PC-3 (cell line): Measurements from ENCODE around the gene PEX11A. TPM values are rescaled to one million over a fixed set of nuclear protein-coding genes. Genes with fewer than 3 reads are reported as not detected.
A peak's percentile ranks its signal among the peaks of the same experiment; 100 is the strongest.

Experiments
- ATAC-seq: fragments of 200-7000 bp; cut with Tn5 transposase; 2 replicates; pipeline ENCODE4 v1.9.1; 2020; ENCODE audit warnings: mild to moderate bottlenecking, moderate library complexity
- BruUV-seq: library from RNA; stranded (reverse); fragments of 400-500 nt; replicated peaks from 2 replicates; lab custom pipeline; 2021; lab: Mats Ljungman, UMichigan
- CTCF ChIA-PET: fragments of 300-600 bp; sonication (Branson Sonifier 250); formaldehyde crosslinking; loops from one replicate; lab custom pipeline; 2022; ENCODE audit warnings: antibody characterized with exemption; lab: Charles Lee
- POLR2A ChIA-PET: fragments of 300-600 bp; sonication (Branson Sonifier 250); formaldehyde crosslinking; loops from one replicate; lab custom pipeline; 2022; ENCODE audit warnings: antibody characterized with exemption; ENCODE audit not compliant: unreplicated experiment; lab: Charles Lee
- DNase-seq: peaks from one replicate; pipeline ENCODE4 v3.0.0-alpha.2; 2015
- H2AFZ ChIP-seq: fragments of 300-600 bp; sonication (generic); 2 replicates; pipeline ENCODE4 v1.6.0; 2016; ENCODE audit warnings: antibody characterized with exemption, low read length
- H3F3A ChIP-seq: fragments of 300-600 bp; sonication (generic); one replicate; pipeline ENCODE4 v1.6.0; 2017; ENCODE audit warnings: antibody characterized with exemption, low read length, control low read depth, mild to moderate bottlenecking; ENCODE audit not compliant: unreplicated experiment
- H3K27ac ChIP-seq: fragments of 300-600 bp; sonication (generic); 2 replicates; pipeline ENCODE4 v1.5.1; 2016; ENCODE audit warnings: mild to moderate bottlenecking, low read length
- H3K27me3 ChIP-seq: fragments of 300-600 bp; sonication (generic); 2 replicates; pipeline ENCODE4 v1.6.1; 2016; ENCODE audit warnings: low read length, mixed read lengths
- H3K36me3 ChIP-seq: fragments of 300-600 bp; sonication (generic); 2 replicates; pipeline ENCODE4 v1.6.1; 2016; ENCODE audit warnings: low read depth, mixed run types, low read length, mixed read lengths
- H3K4me1 ChIP-seq: fragments of 300-600 bp; sonication (generic); 2 replicates; pipeline ENCODE4 v1.5.1; 2016; ENCODE audit warnings: low read length; ENCODE audit not compliant: insufficient read depth
- H3K4me2 ChIP-seq: fragments of 300-600 bp; sonication (generic); 2 replicates; pipeline ENCODE4 v1.6.0; 2016; ENCODE audit warnings: low read length
- H3K4me3 ChIP-seq: fragments of 300-600 bp; sonication (generic); 2 replicates; pipeline ENCODE4 v1.5.1; 2016; ENCODE audit warnings: mild to moderate bottlenecking, low read length, mixed read lengths
- H3K79me2 ChIP-seq: fragments of 300-600 bp; sonication (generic); 2 replicates; pipeline ENCODE4 v1.6.1; 2017; ENCODE audit warnings: low read length, mixed read lengths
- H3K9ac ChIP-seq: fragments of 300-600 bp; sonication (generic); 2 replicates; pipeline ENCODE4 v1.6.0; 2016; ENCODE audit warnings: mild to moderate bottlenecking, low read length
- H3K9me2 ChIP-seq: fragments of 300-600 bp; sonication (generic); replicated peaks from 2 replicates; pipeline ENCODE4 v1.6.1; 2016; ENCODE audit warnings: mixed run types, low read length, mixed read lengths
- H3K9me3 ChIP-seq: fragments of 300-600 bp; sonication (generic); 2 replicates; pipeline ENCODE4 v1.6.1; 2016; ENCODE audit warnings: low read length, mixed read lengths
- H4K20me1 ChIP-seq: fragments of 300-600 bp; sonication (generic); 2 replicates; pipeline ENCODE4 v1.6.1; 2016; ENCODE audit warnings: low read length, mixed read lengths
- EZH2 ChIP-seq: fragments of 300-600 bp; sonication (generic); IDR thresholded peaks from one replicate; pipeline ENCODE4 v1.6.1; 2017; ENCODE audit warnings: antibody characterized with exemption, mild to moderate bottlenecking, low read length; ENCODE audit not compliant: unreplicated experiment
- EZH2phosphoT487 ChIP-seq: fragments of 300-600 bp; sonication (generic); IDR thresholded peaks from 2 replicates; pipeline ENCODE4 v1.6.1; 2018; ENCODE audit warnings: mild to moderate bottlenecking, antibody characterized with exemption, low read length, borderline replicate concordance
- intact Hi-C: fragments of 100-400 bp; cut with micrococcal nuclease; formaldehyde crosslinking; loops from 2 replicates; pipeline ENCODE4 v1.9.0; 2023
- total RNA-seq: library from RNA; depleted of rRNA; stranded (reverse); fragments of >200 nt; gene quantifications from 2 replicates; pipeline ENCODE4 v1.2.3, GENCODE V29; 2014
- TF ChIP-seq, protein P1 (sequence below): fragments of 300-600 bp; sonication (generic); conservative IDR thresholded peaks from 2 replicates; pipeline ENCODE4 v1.5.1; 2017; ENCODE audit warnings: antibody characterized with exemption, low read depth, mild to moderate bottlenecking, low read length

The PEX11A gene
- total RNA-seq, 1 experiment from 2014 or later, result 9.7 TPM

DNA sequence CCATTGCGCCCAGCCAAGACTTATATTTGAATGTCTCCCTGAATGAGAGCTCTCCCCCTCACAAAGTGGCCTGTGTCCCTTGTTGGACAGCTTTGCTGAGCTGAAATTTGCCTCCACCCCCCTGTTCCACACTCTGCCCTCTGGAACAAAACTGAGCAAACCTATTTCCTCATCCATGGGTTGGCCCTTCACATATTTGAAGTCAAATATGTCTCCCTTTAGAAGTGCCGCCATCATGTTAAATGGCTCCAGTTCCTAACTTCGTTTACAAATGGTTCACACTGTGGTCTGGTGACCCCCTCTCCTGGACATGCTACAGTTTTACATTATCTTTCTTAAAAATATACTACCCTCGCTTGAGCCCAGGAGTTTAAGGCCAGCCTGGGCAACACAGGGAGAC, 16.0 kb downstream of the PEX11A start:
- Histone ChIP-seq H2AFZ (no peak overlapping the region), H3K4me1 (no peaks in the 10 kb centered on the region), H3K27me3 (no peaks in the 10 kb centered on the region), H3K79me2 (no peaks in the 10 kb centered on the region), H3K27ac (no peak overlapping the region), H3K9me2 (no peaks in the 10 kb centered on the region), H3K36me3 (no peaks in the 10 kb centered on the region), H3K4me2 (no peak overlapping the region), H3K9ac (no peak overlapping the region), H3K9me3 (no peaks in the 10 kb centered on the region), H3F3A (no peaks in the 10 kb centered on the region), H4K20me1 (no peaks in the 10 kb centered on the region), H3K4me3 (no peak overlapping the region)
- ATAC-seq, result no peak
- TF ChIP-seq EZH2phosphoT487 (no peak), EZH2 (no peak)
- TF ChIP-seq, protein P1, sequence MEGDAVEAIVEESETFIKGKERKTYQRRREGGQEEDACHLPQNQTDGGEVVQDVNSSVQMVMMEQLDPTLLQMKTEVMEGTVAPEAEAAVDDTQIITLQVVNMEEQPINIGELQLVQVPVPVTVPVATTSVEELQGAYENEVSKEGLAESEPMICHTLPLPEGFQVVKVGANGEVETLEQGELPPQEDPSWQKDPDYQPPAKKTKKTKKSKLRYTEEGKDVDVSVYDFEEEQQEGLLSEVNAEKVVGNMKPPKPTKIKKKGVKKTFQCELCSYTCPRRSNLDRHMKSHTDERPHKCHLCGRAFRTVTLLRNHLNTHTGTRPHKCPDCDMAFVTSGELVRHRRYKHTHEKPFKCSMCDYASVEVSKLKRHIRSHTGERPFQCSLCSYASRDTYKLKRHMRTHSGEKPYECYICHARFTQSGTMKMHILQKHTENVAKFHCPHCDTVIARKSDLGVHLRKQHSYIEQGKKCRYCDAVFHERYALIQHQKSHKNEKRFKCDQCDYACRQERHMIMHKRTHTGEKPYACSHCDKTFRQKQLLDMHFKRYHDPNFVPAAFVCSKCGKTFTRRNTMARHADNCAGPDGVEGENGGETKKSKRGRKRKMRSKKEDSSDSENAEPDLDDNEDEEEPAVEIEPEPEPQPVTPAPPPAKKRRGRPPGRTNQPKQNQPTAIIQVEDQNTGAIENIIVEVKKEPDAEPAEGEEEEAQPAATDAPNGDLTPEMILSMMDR, result no peak
- BruUV-seq, result no TSS peak
- ChIA-PET CTCF (no interaction called here), POLR2A (no interaction called here)
- DNase-seq, result no peak
- intact Hi-C loops, result no loop called here

DNA sequence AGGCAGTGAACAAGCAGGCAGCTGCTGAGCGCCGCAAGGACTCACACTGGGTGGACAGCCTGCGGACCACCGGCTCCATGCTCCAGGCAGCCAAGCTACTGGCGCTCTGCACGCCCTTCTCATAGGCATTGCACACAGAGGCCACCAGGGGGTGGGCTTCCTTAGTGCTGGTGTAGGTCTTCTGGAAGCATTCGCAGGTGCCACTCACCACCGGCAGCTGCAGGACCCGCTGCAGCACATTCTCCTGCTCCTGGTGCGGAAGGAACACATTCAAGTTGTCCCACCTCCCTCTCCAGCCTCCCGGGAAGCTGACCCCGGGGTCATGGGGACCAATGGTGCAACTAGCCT, 17.4 kb downstream of the PEX11A start:
- H3F3A ChIP-seq, result no peaks in the 10 kb centered on the region
- H3K27ac ChIP-seq, result no peak overlapping the region
- no peaks in the 10 kb centered on the region for H4K20me1 ChIP-seq
- ChIA-PET POLR2A (no interaction called here), CTCF (no interaction called here)
- H3K27me3 ChIP-seq, result no peaks in the 10 kb centered on the region
- TF ChIP-seq, protein P1, result peak; percentile 53
- no peak for TF ChIP-seq EZH2phosphoT487
- no peaks in the 10 kb centered on the region for H3K9me2 ChIP-seq
- H3K4me2 ChIP-seq, result no peak overlapping the region
- BruUV-seq, result no TSS peak
- no peak overlapping the region for H3K9ac ChIP-seq
- no peak overlapping the region for H3K4me3 ChIP-seq
- no peaks in the 10 kb centered on the region for H3K9me3 ChIP-seq
- intact Hi-C loops, result no loop called here
- H3K4me1 ChIP-seq, result no peaks in the 10 kb centered on the region
- DNase-seq (peak; percentile 30), ATAC-seq (no peak)
- H3K36me3 ChIP-seq, result no peaks in the 10 kb centered on the region
- no peak overlapping the region for H2AFZ ChIP-seq
- H3K79me2 ChIP-seq, result no peaks in the 10 kb centered on the region

DNA sequence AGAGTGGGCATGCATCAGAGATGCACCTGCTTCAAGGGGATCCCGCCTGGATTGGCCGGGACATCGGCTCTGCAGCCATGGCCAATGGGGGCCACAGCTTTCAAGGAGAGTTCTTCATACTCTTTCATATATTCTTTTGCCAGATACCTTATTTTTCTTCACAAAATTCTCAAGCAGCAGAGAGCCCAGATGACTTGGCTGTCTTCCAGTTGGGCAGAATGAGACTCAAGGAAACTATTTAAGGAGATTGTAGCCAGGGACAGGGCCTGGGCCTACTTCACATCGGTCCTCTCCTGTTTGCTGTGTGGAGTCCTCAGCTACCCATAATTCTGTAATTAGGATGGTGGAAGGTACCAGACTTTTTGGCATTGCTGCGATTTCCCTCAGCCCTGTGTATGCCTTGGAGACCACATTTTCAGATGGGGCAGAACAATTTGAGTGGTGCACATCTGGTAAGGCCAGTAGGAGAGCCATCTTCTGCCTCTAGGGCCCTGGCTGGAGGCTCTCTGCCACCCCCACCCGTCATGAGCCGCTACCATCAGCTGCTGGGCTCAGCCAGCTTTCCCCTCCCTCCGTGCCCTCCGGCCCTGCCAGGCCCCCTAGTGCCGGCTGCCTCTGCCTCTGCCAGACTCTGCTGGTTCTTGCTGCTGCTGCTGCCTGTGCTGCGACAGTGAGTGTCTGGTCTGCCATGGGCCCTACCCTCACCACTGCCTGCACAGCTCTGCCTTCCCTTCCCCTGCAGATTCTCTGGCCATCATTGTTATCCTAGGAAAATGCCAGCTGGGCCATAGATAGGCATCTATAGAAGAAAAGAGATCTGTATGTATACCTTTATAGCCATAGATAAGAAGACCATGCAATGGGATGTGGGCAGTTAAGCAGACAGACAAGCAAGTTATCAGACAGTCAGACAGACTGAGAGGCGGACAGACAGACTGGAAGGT, 18.1 kb downstream of the PEX11A start:
- Histone ChIP-seq H3K27ac (no peak overlapping the region), H3K9me2 (no peaks in the 10 kb centered on the region), H3K79me2 (no peaks in the 10 kb centered on the region), H3K27me3 (no peaks in the 10 kb centered on the region), H3K9ac (no peak overlapping the region), H3F3A (no peaks in the 10 kb centered on the region), H4K20me1 (no peaks in the 10 kb centered on the region), H3K36me3 (no peaks in the 10 kb centered on the region), H3K4me3 (no peak overlapping the region), H3K9me3 (no peaks in the 10 kb centered on the region), H3K4me2 (no peak overlapping the region), H2AFZ (no peak overlapping the region), H3K4me1 (no peaks in the 10 kb centered on the region)
- DNase-seq, result no peak
- BruUV-seq, result no TSS peak
- no peak for ATAC-seq
- POLR2A ChIA-PET, result interaction anchor here (0.5 kb wide), 1 partner anchor 25 kb away, joined by 3 read pairs; no protein-coding TSS in a partner anchor
- CTCF ChIA-PET, result no interaction called here
- TF ChIP-seq, protein P1, result no peak
- no peak for TF ChIP-seq EZH2phosphoT487
- TF ChIP-seq EZH2, result no peak
- intact Hi-C loops, result no loop called here
